ENCODE results near the gene CACNA1H.

Gene CACNA1H

GRCh38 chr16:1129106-1129960 is 23.6 kb upstream of the CACNA1H start:
- ATAC-seq: no peak
- no peaks in the 10 kb centered on the region for H3K4me1 Mint-ChIP-seq

GRCh38 chr16:1130382-1130781 is 22.5 kb upstream of the CACNA1H start:
- Mint-ChIP-seq H3K36me3 (no peaks in the 10 kb centered on the region), H3K27ac (no peak overlapping the region), H3K4me3 (no peak overlapping the region), H3K9me3 (no peaks in the 10 kb centered on the region), H3K4me1 (no peaks in the 10 kb centered on the region)
- no peak for ATAC-seq
- DNase-seq (ENCODE audit: low spot score in 2 of 2): no peak

More at GRCh38 chr16:1129106-1129960, 23.6 kb upstream of the CACNA1H start:
- no peak overlapping the region for H3K4me3 Mint-ChIP-seq
- DNase-seq (ENCODE audit: low spot score in 2 of 2): no peak
- no peaks in the 10 kb centered on the region for H3K9me3 Mint-ChIP-seq
- H3K27ac Mint-ChIP-seq: no peak overlapping the region
- H3K36me3 Mint-ChIP-seq: no peaks in the 10 kb centered on the region

GRCh38 chr16:1131378-1131994 is 21.4 kb upstream of the CACNA1H start:
- Mint-ChIP-seq H3K9me3 (no peaks in the 10 kb centered on the region), H3K36me3 (no peaks in the 10 kb centered on the region), H3K4me1 (no peaks in the 10 kb centered on the region), H3K4me3 (no peak overlapping the region), H3K27ac (no peak overlapping the region)
- no peak for ATAC-seq
- DNase-seq (ENCODE audit: low spot score in 2 of 2): no peak

GRCh38 chr16:1132431-1132830 is 20.5 kb upstream of the CACNA1H start:
- no peak overlapping the region for H3K4me3 Mint-ChIP-seq
- H3K36me3 Mint-ChIP-seq: no peaks in the 10 kb centered on the region
- H3K4me1 Mint-ChIP-seq: no peaks in the 10 kb centered on the region

GRCh38 chr16:1133271-1133670 is 19.6 kb upstream of the CACNA1H start:
- DNase-seq (ENCODE audit: low spot score in 2 of 2) (no peak), ATAC-seq (no peak)
- Mint-ChIP-seq H3K4me3 (no peak overlapping the region), H3K27ac (no peak overlapping the region), H3K4me1 (no peaks in the 10 kb centered on the region), H3K36me3 (no peaks in the 10 kb centered on the region), H3K9me3 (no peaks in the 10 kb centered on the region)

More at GRCh38 chr16:1132431-1132830, 20.5 kb upstream of the CACNA1H start:
- Mint-ChIP-seq H3K9me3 (no peaks in the 10 kb centered on the region), H3K27ac (no peak overlapping the region)
- DNase-seq (ENCODE audit: low spot score in 2 of 2) (no peak), ATAC-seq (no peak)

GRCh38 chr16:1133810-1134520 is 18.9 kb upstream of the CACNA1H start:
- Mint-ChIP-seq H3K27ac (no peak overlapping the region), H3K36me3 (no peaks in the 10 kb centered on the region), H3K9me3 (no peaks in the 10 kb centered on the region), H3K4me3 (no peak overlapping the region), H3K4me1 (no peaks in the 10 kb centered on the region)
- ATAC-seq: no peak
- DNase-seq (ENCODE audit: low spot score in 2 of 2): no peak

- no peak overlapping the region for H3K4me3 Mint-ChIP-seq
- H3K36me3 Mint-ChIP-seq: no peaks in the 10 kb centered on the region
- H3K9me3 Mint-ChIP-seq: no peaks in the 10 kb centered on the region
- no peaks in the 10 kb centered on the region for H3K4me1 Mint-ChIP-seq
- no peak for DNase-seq (ENCODE audit: low spot score in 2 of 2)
- no peak overlapping the region for H3K27ac Mint-ChIP-seq
- ATAC-seq: no peak
Measured at GRCh38 chr16:1134776-1135458, 18.0 kb upstream of the CACNA1H start.

GRCh38 chr16:1135459-1135825 is 17.5 kb upstream of the CACNA1H start:
- H3K27ac Mint-ChIP-seq: no peak overlapping the region

GRCh38 chr16:1137604-1138003 is 15.3 kb upstream of the CACNA1H start:
- no peak for ATAC-seq
- no peaks in the 10 kb centered on the region for H3K9me3 Mint-ChIP-seq
- H3K4me3 Mint-ChIP-seq: no peak overlapping the region
- no peaks in the 10 kb centered on the region for H3K4me1 Mint-ChIP-seq
- no peak overlapping the region for H3K27ac Mint-ChIP-seq
- DNase-seq (ENCODE audit: low spot score in 2 of 2): no peak
- no peaks in the 10 kb centered on the region for H3K36me3 Mint-ChIP-seq

More at GRCh38 chr16:1135459-1135825, 17.5 kb upstream of the CACNA1H start:
- H3K4me3 Mint-ChIP-seq: no peak overlapping the region
- H3K9me3 Mint-ChIP-seq: no peaks in the 10 kb centered on the region
- H3K4me1 Mint-ChIP-seq: no peaks in the 10 kb centered on the region
- H3K36me3 Mint-ChIP-seq: no peaks in the 10 kb centered on the region
- ATAC-seq (no peak), DNase-seq (ENCODE audit: low spot score in 2 of 2) (no peak)

GRCh38 chr16:1140582-1141162 is 12.2 kb upstream of the CACNA1H start:
- Mint-ChIP-seq H3K9me3 (no peaks in the 10 kb centered on the region), H3K4me3 (no peak overlapping the region), H3K36me3 (no peaks in the 10 kb centered on the region), H3K4me1 (no peaks in the 10 kb centered on the region), H3K27ac (no peak overlapping the region)
- no peak for DNase-seq (ENCODE audit: low spot score in 2 of 2)
- ATAC-seq: no peak

- H3K36me3 Mint-ChIP-seq: no peaks in the 10 kb centered on the region
- DNase-seq (ENCODE audit: low spot score in 2 of 2) (no peak), ATAC-seq (no peak)
- no peaks in the 10 kb centered on the region for H3K9me3 Mint-ChIP-seq
- no peaks in the 10 kb centered on the region for H3K4me1 Mint-ChIP-seq
- H3K27ac Mint-ChIP-seq: no peak overlapping the region
- no peak overlapping the region for H3K4me3 Mint-ChIP-seq
Measured at GRCh38 chr16:1141191-1141590, 11.7 kb upstream of the CACNA1H start.

- Mint-ChIP-seq H3K4me1 (no peaks in the 10 kb centered on the region), H3K4me3 (no peak overlapping the region), H3K36me3 (no peaks in the 10 kb centered on the region), H3K27ac (no peak overlapping the region), H3K9me3 (no peaks in the 10 kb centered on the region)
- no peak for ATAC-seq
- no peak for DNase-seq (ENCODE audit: low spot score in 2 of 2)
Measured at GRCh38 chr16:1141716-1142115, 11.2 kb upstream of the CACNA1H start.

GRCh38 chr16:1142911-1143310 is 10.0 kb upstream of the CACNA1H start:
- no peak overlapping the region for H3K27ac Mint-ChIP-seq
- no peaks in the 10 kb centered on the region for H3K36me3 Mint-ChIP-seq
- H3K9me3 Mint-ChIP-seq: no peaks in the 10 kb centered on the region
- no peak overlapping the region for H3K4me3 Mint-ChIP-seq
- H3K4me1 Mint-ChIP-seq: no peaks in the 10 kb centered on the region
- ATAC-seq: no peak
- DNase-seq (ENCODE audit: low spot score in 2 of 2): no peak

- ATAC-seq: no peak
- Mint-ChIP-seq H3K9me3 (no peaks in the 10 kb centered on the region), H3K27ac (no peak overlapping the region)
Measured at GRCh38 chr16:1143761-1144450, 9.0 kb upstream of the CACNA1H start.

More at GRCh38 chr16:1143761-1144450, 9.0 kb upstream of the CACNA1H start:
- H3K4me3 Mint-ChIP-seq: no peak overlapping the region
- H3K4me1 Mint-ChIP-seq: no peaks in the 10 kb centered on the region
- H3K36me3 Mint-ChIP-seq: no peaks in the 10 kb centered on the region
- DNase-seq (ENCODE audit: low spot score in 2 of 2): no peak
